ENCODE results near the gene HNRNPA3.
A peak's percentile ranks its signal among the peaks of the same experiment; 100 is the strongest.
"Not testable (repeated sequence)": the region's sequence is repeated elsewhere in the genome, so short reads cannot be mapped to it uniquely, and the experiment has no call there.

The HNRNPA3 gene

GRCh38 chr2:177229442-177230242 lies 17.0 kb downstream of the HNRNPA3 start:
- DNase-seq (ENCODE audit: low read depth), result no peak
- H3K4me3 ChIP-seq (ENCODE audit: low read depth, low read length), result no peak overlapping the region

GRCh38 chr2:177231270-177231669 lies 18.7 kb downstream of the HNRNPA3 start:
- DNase-seq (ENCODE audit: low read depth), result no peak
- H3K4me3 ChIP-seq (ENCODE audit: low read depth, low read length), result no peak overlapping the region

- H3K4me3 ChIP-seq (ENCODE audit: low read depth, low read length), result no peak overlapping the region
- no peak for DNase-seq (ENCODE audit: low read depth)
Measured at GRCh38 chr2:177232098-177232704, 19.6 kb downstream of the HNRNPA3 start.

- H3K4me3 ChIP-seq (ENCODE audit: low read depth, low read length), result no peak overlapping the region
- no peak for DNase-seq (ENCODE audit: low read depth)
Measured at GRCh38 chr2:177234267-177234666, 21.7 kb downstream of the HNRNPA3 start.

- DNase-seq (ENCODE audit: low read depth), result no peak
- no peak overlapping the region for H3K4me3 ChIP-seq (ENCODE audit: low read depth, low read length)
Measured at GRCh38 chr2:177235855-177236437, 23.4 kb downstream of the HNRNPA3 start.

GRCh38 chr2:177237932-177238331 lies 25.3 kb downstream of the HNRNPA3 start:
- H3K4me3 ChIP-seq (ENCODE audit: low read depth, low read length), result no peak overlapping the region
- no peak for DNase-seq (ENCODE audit: low read depth)

- no peak for DNase-seq (ENCODE audit: low read depth)
Measured at GRCh38 chr2:177239053-177239452, 26.5 kb downstream of the HNRNPA3 start.

GRCh38 chr2:177239932-177240630 lies 27.5 kb downstream of the HNRNPA3 start:
- H3K4me3 ChIP-seq (ENCODE audit: low read depth, low read length), result no peak overlapping the region
- no peak for DNase-seq (ENCODE audit: low read depth)

More at GRCh38 chr2:177239053-177239452, 26.5 kb downstream of the HNRNPA3 start:
- no peak overlapping the region for H3K4me3 ChIP-seq (ENCODE audit: low read depth, low read length)

GRCh38 chr2:177241711-177242120 lies 29.1 kb downstream of the HNRNPA3 start:
- peak overlapping the region; percentile 25 for H3K4me3 ChIP-seq (ENCODE audit: low read depth, low read length)
- no peak for DNase-seq (ENCODE audit: low read depth)

GRCh38 chr2:177242121-177242987 lies 29.8 kb downstream of the HNRNPA3 start:
- DNase-seq (ENCODE audit: low read depth), result peak; percentile 78
- peak overlapping the region; percentile 25 for H3K4me3 ChIP-seq (ENCODE audit: low read depth, low read length)

GRCh38 chr2:177243073-177243472 lies 30.5 kb downstream of the HNRNPA3 start:
- no peak for DNase-seq (ENCODE audit: low read depth)
- H3K4me3 ChIP-seq (ENCODE audit: low read depth, low read length), result peak overlapping the region; percentile 17

- DNase-seq (ENCODE audit: low read depth), result no peak
- H3K4me3 ChIP-seq (ENCODE audit: low read depth, low read length), result no peak overlapping the region
Measured at GRCh38 chr2:177243476-177243875, 30.9 kb downstream of the HNRNPA3 start.

GRCh38 chr2:177244244-177244771 lies 31.7 kb downstream of the HNRNPA3 start:
- no peak for DNase-seq (ENCODE audit: low read depth)
- H3K4me3 ChIP-seq (ENCODE audit: low read depth, low read length), result no peak overlapping the region

GRCh38 chr2:177245010-177245422 lies 32.4 kb downstream of the HNRNPA3 start:
- no peak overlapping the region for H3K4me3 ChIP-seq (ENCODE audit: low read depth, low read length)
- DNase-seq (ENCODE audit: low read depth), result no peak

GRCh38 chr2:177246000-177246399 lies 33.4 kb downstream of the HNRNPA3 start:
- DNase-seq (ENCODE audit: low read depth), result no peak

GRCh38 chr2:177246523-177247030 lies 34.0 kb downstream of the HNRNPA3 start:
- DNase-seq (ENCODE audit: low read depth); H3K4me3 ChIP-seq (ENCODE audit: low read depth, low read length): not testable (repeated sequence)

More at GRCh38 chr2:177246000-177246399, 33.4 kb downstream of the HNRNPA3 start:
- H3K4me3 ChIP-seq (ENCODE audit: low read depth, low read length), result no peak overlapping the region

- no peak for DNase-seq (ENCODE audit: low read depth)
- H3K4me3 ChIP-seq (ENCODE audit: low read depth, low read length), result no peak overlapping the region
Measured at GRCh38 chr2:177247693-177248262, 35.2 kb downstream of the HNRNPA3 start.

GRCh38 chr2:177249038-177249437 lies 36.4 kb downstream of the HNRNPA3 start:
- DNase-seq (ENCODE audit: low read depth), result no peak
- H3K4me3 ChIP-seq (ENCODE audit: low read depth, low read length), result no peak overlapping the region
